Stimulated activated CD4-positive, alpha-beta T cell treated with anti-CD3 and anti-CD28 coated beads, Interleukin-12 subunit alpha, Interleukin-12 subunit beta, amount 100 ng/mL, for 48 hours (primary cell): Measurements from ENCODE around the gene TESK1.
A peak's percentile ranks its signal among the peaks of the same experiment; 100 is the strongest.
"Not testable (repeated sequence)": the region's sequence is repeated elsewhere in the genome, so short reads cannot be mapped to it uniquely, and the experiment has no call there.

ENCODE experiments used
- DNase-seq, 3 donors: peaks; one replicate each; pipeline ENCODE4 v3.0.0-alpha.2; 2020; ENCODE audit warnings: low read depth in 2 of 3, low spot score in 1 of 3

The TESK1 gene

GRCh38 chr9:35579659-35580227 is 25.3 kb upstream of the TESK1 start:
- not testable (repeated sequence) for DNase-seq

- not testable (repeated sequence) for DNase-seq
Measured at GRCh38 chr9:35583521-35583920, 21.5 kb upstream of the TESK1 start.

- not testable (repeated sequence) for DNase-seq
Measured at GRCh38 chr9:35584681-35585080, 20.4 kb upstream of the TESK1 start.

GRCh38 chr9:35588506-35588905 is 16.6 kb upstream of the TESK1 start:
- not testable (repeated sequence) for DNase-seq

GRCh38 chr9:35593581-35593980 is 11.5 kb upstream of the TESK1 start:
- DNase-seq: no peak

GRCh38 chr9:35594471-35594870 is 10.6 kb upstream of the TESK1 start:
- no peak for DNase-seq

GRCh38 chr9:35596907-35597306 is 8.2 kb upstream of the TESK1 start:
- DNase-seq: not testable (repeated sequence)

GRCh38 chr9:35598866-35599590 is 6.0 kb upstream of the TESK1 start:
- DNase-seq: no peak

GRCh38 chr9:35599763-35600604 is 5.1 kb upstream of the TESK1 start:
- no peak for DNase-seq

- DNase-seq: no peak
Measured at GRCh38 chr9:35603506-35603985, 1.5 kb upstream of the TESK1 start.

- DNase-seq: peak; percentile 97 to 100 (median 99)
Measured at GRCh38 chr9:35603986-35604577, 980 bp upstream of the TESK1 start.

- DNase-seq: peak in 1 of 3 donors; percentile 16
Measured at GRCh38 chr9:35605351-35606137, 482 bp downstream of the TESK1 start.

GRCh38 chr9:35606138-35606504 is 1.1 kb downstream of the TESK1 start:
- DNase-seq: no peak

- no peak for DNase-seq
Measured at GRCh38 chr9:35606726-35607125, 1.7 kb downstream of the TESK1 start.

GRCh38 chr9:35608221-35608620 is 3.2 kb downstream of the TESK1 start:
- DNase-seq: no peak

GRCh38 chr9:35609001-35609819 is 4.1 kb downstream of the TESK1 start:
- no peak for DNase-seq

GRCh38 chr9:35609820-35610163 is 4.7 kb downstream of the TESK1 start:
- DNase-seq: no peak

- DNase-seq: peak; percentile 32 to 46 (median 43)
Measured at GRCh38 chr9:35611230-35611797, 6.3 kb downstream of the TESK1 start.

- not testable (repeated sequence) for DNase-seq
Measured at GRCh38 chr9:35612066-35612465, 7.0 kb downstream of the TESK1 start.

GRCh38 chr9:35612843-35613242 is 7.8 kb downstream of the TESK1 start:
- no peak for DNase-seq
